Measurements from ENCODE around the gene CDH15. TPM values are rescaled to one million over a fixed set of nuclear protein-coding genes. Genes with fewer than 3 reads are reported as not detected.

CDH15 gene
- total and polyA plus RNA-seq, 9 of the 15 experiments (the other 6 are each of a cell fraction or from before 2014, with no cell fraction given), result 0.07 to 0.18 TPM; not detected in 7

- TF ChIP-seq ZNF217 (CRISPR knock-in tag; IDR thresholded peaks at IDR 0.05) (no peak), HNRNPL (IDR thresholded peaks at IDR 0.05; ENCODE audit: low read depth, low read length) (no peak), CHD7 (IDR thresholded peaks at IDR 0.05; ENCODE audit: low read depth, low read length) (no peak), POLR2AphosphoS5 (IDR thresholded peaks at IDR 0.05; ENCODE audit: control insufficient read depth, insufficient read depth, low read depth, low read length) (peak; percentile 85), ZBTB17 (CRISPR knock-in tag; IDR thresholded peaks at IDR 0.05) (peak; percentile 48; the same call in 1 of the 2 replicates), SRF (CRISPR knock-in tag; IDR thresholded peaks at IDR 0.05) (peak in 1 of 2 experiments; percentile 60; a peak in 1 of 4 replicates), ZNF224 (CRISPR knock-in tag; IDR thresholded peaks at IDR 0.05) (no peak), ZFP36 (IDR thresholded peaks at IDR 0.05; ENCODE audit: low read depth, low read length, partially characterized antibody) (peak; percentile 46), ZBTB11 (CRISPR knock-in tag; IDR thresholded peaks at IDR 0.05) (peak; percentile 64 to 93 (median 91); a peak in 4 of 6 replicates), TAF1 (IDR thresholded peaks at IDR 0.05; ENCODE audit: control insufficient read depth, extremely low read depth, insufficient read depth, low read length, severe bottlenecking) (peak; percentile 84)
Observed at GRCh38 chr16:89217388-89218191, 46.0 kb downstream of the CDH15 start, which contains the start of gene ZNF778 (continued).

All from K562 (cell line).